ENCODE results near the gene THBS2. TPM values are rescaled to one million over a fixed set of nuclear protein-coding genes. Genes with fewer than 3 reads are reported as not detected.

Gene THBS2
- total RNA-seq, 2 donors from 2014 or later: 0.93 to 0.99 TPM

DNA sequence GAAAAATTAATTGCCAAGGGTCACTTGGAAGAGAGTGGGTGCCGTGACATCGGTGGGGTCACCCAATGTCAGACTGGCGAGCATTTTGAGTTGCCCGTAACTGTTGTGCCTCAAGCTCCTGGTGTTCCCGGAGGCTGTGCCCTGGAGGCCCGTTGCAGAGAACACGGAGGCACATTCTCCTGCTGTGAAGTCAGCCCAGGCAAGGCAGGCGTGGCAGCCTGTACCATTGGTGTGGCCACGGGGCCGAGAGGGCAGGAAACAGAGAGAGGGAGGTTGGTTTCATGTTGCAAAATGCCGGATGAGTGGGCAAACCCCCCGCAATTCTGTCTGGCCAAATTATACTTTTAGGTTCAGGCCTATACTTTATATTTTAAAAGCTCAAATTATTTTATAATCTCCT, 81.2 kb downstream of the THBS2 start:
- H3K4me1 ChIP-seq (ENCODE audit: control insufficient read depth, insufficient read depth, low read length): no peaks in the 10 kb centered on the region
- no peak overlapping the region for H3K9ac ChIP-seq (ENCODE audit: extremely low read depth, low read length, poor library complexity, severe bottlenecking)
- Mint-ChIP-seq H3K4me1 (no peaks in the 10 kb centered on the region), H3K27me3 (ENCODE audit: insufficient read depth) (no peaks in the 10 kb centered on the region), H3K36me3 (ENCODE audit: low read depth) (no peaks in the 10 kb centered on the region), H3K9me3 (no peaks in the 10 kb centered on the region), H3K4me3 (no peak overlapping the region), H3K27ac (no peak overlapping the region)
- H3K36me3 ChIP-seq (ENCODE audit: control insufficient read depth, insufficient read depth, low read length): no peaks in the 10 kb centered on the region
- no peak overlapping the region for H3K27ac ChIP-seq (ENCODE audit: low read depth, low read length)
- H3K27me3 ChIP-seq (ENCODE audit: control insufficient read depth, insufficient read depth, low read length, poor library complexity, severe bottlenecking): no peaks in the 10 kb centered on the region
- WGBS, 2 experiments (ENCODE audit: insufficient coverage in 1 of 2, insufficient read length in 1 of 2): 86 to 90% methylated on average over 8 to 12 of the region's 12 CpGs
- DNase-seq: no peak
- no peak overlapping the region for H3K4me3 ChIP-seq (ENCODE audit: low read length)
- TF ChIP-seq, protein P1, sequence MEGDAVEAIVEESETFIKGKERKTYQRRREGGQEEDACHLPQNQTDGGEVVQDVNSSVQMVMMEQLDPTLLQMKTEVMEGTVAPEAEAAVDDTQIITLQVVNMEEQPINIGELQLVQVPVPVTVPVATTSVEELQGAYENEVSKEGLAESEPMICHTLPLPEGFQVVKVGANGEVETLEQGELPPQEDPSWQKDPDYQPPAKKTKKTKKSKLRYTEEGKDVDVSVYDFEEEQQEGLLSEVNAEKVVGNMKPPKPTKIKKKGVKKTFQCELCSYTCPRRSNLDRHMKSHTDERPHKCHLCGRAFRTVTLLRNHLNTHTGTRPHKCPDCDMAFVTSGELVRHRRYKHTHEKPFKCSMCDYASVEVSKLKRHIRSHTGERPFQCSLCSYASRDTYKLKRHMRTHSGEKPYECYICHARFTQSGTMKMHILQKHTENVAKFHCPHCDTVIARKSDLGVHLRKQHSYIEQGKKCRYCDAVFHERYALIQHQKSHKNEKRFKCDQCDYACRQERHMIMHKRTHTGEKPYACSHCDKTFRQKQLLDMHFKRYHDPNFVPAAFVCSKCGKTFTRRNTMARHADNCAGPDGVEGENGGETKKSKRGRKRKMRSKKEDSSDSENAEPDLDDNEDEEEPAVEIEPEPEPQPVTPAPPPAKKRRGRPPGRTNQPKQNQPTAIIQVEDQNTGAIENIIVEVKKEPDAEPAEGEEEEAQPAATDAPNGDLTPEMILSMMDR (conservative IDR thresholded peaks at IDR 0.05): no peak
- H3K9me3 ChIP-seq (ENCODE audit: control insufficient read depth, low read length): no peaks in the 10 kb centered on the region

DNA sequence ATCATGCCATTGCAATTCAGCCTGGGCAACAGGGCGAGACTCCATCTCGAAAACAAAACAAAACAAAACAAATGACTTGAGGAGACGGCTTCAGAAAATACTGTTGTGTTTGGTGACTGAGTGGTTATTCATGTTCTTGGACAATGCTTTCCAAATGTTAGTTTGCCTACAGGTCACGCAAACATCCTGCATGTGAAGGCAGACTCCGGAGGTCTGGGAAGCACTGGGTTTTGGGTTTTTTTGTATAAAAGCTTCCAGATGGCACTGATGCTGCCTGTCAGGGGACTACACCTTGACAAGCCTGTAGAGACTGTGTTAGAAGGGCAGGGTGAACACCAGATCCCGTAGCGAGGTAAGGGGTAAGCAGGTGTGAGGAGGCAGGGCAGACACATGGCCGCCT, 81.7 kb downstream of the THBS2 start:
- Mint-ChIP-seq H3K36me3 (ENCODE audit: low read depth) (no peaks in the 10 kb centered on the region), H3K9me3 (no peaks in the 10 kb centered on the region), H3K27ac (no peak overlapping the region), H3K4me1 (no peaks in the 10 kb centered on the region), H3K4me3 (no peak overlapping the region), H3K27me3 (ENCODE audit: insufficient read depth) (no peaks in the 10 kb centered on the region)
- H3K9me3 ChIP-seq (ENCODE audit: control insufficient read depth, low read length): no peaks in the 10 kb centered on the region
- no peaks in the 10 kb centered on the region for H3K4me1 ChIP-seq (ENCODE audit: control insufficient read depth, insufficient read depth, low read length)
- TF ChIP-seq, protein P1 (conservative IDR thresholded peaks at IDR 0.05): no peak
- no peak overlapping the region for H3K9ac ChIP-seq (ENCODE audit: extremely low read depth, low read length, poor library complexity, severe bottlenecking)
- H3K27ac ChIP-seq (ENCODE audit: low read depth, low read length): no peak overlapping the region
- WGBS, 2 experiments (ENCODE audit: insufficient coverage in 1 of 2, insufficient read length in 1 of 2): 94% methylated on average over 5 to 8 of the region's 8 CpGs
- H3K4me3 ChIP-seq (ENCODE audit: low read length): no peak overlapping the region
- no peaks in the 10 kb centered on the region for H3K36me3 ChIP-seq (ENCODE audit: control insufficient read depth, insufficient read depth, low read length)
- DNase-seq: no peak
- H3K27me3 ChIP-seq (ENCODE audit: control insufficient read depth, insufficient read depth, low read length, poor library complexity, severe bottlenecking): no peaks in the 10 kb centered on the region

DNA sequence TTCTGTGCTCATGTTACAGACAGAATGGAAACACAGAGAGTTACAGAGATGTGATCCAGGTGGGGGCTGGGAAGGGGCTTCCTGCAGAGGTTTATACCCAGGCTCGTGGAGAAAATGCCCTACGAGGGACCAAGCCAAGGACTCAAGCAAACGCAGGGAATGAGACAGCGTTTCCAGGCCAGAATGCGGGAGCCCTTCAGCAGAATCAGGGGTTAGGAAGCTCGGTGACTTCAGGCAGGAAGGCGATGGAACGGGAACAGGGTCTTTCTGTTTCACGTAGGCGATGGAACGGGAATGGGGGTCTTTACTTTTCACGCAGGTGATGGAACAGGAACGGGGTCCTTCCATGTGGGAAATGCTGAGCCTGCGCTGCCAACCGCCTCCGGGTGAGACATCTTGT, 82.6 kb downstream of the THBS2 start:
- TF ChIP-seq, protein P1 (conservative IDR thresholded peaks at IDR 0.05): no peak
- H3K4me1 Mint-ChIP-seq: no peaks in the 10 kb centered on the region
- no peaks in the 10 kb centered on the region for H3K4me1 ChIP-seq (ENCODE audit: control insufficient read depth, insufficient read depth, low read length)
- H3K36me3 Mint-ChIP-seq (ENCODE audit: low read depth): no peaks in the 10 kb centered on the region
- H3K9me3 ChIP-seq (ENCODE audit: control insufficient read depth, low read length): no peaks in the 10 kb centered on the region
- H3K27me3 ChIP-seq (ENCODE audit: control insufficient read depth, insufficient read depth, low read length, poor library complexity, severe bottlenecking): no peaks in the 10 kb centered on the region
- DNase-seq: peak; percentile 25
- H3K4me3 ChIP-seq (ENCODE audit: low read length): no peak overlapping the region
- WGBS, 2 experiments (ENCODE audit: insufficient coverage in 1 of 2, insufficient read length in 1 of 2): 91 to 99% methylated on average over 14 to 16 of the region's 16 CpGs
- H3K27me3 Mint-ChIP-seq (ENCODE audit: insufficient read depth): no peaks in the 10 kb centered on the region
- peak overlapping the region; percentile 17 for H3K27ac Mint-ChIP-seq
- no peak overlapping the region for H3K4me3 Mint-ChIP-seq
- no peaks in the 10 kb centered on the region for H3K36me3 ChIP-seq (ENCODE audit: control insufficient read depth, insufficient read depth, low read length)
- no peak overlapping the region for H3K9ac ChIP-seq (ENCODE audit: extremely low read depth, low read length, poor library complexity, severe bottlenecking)
- no peaks in the 10 kb centered on the region for H3K9me3 Mint-ChIP-seq
- no peak overlapping the region for H3K27ac ChIP-seq (ENCODE audit: low read depth, low read length)
